Epidermal melanocyte (primary cell): Measurements from ENCODE around the gene MBTPS1.

Source experiments
- DNase-seq: peaks from one replicate; pipeline ENCODE4 v3.0.0; 2011; ENCODE audit warnings: low spot score; ENCODE audit not compliant: insufficient read length

The MBTPS1 gene

GRCh38 chr16:84075376-84075775, 41.4 kb downstream of the MBTPS1 start:
- no peak for DNase-seq

GRCh38 chr16:84074721-84075120, 42.0 kb downstream of the MBTPS1 start:
- no peak for DNase-seq

- DNase-seq, result no peak
These were observed 44.7 kb downstream of the MBTPS1 start for GRCh38 chr16:84072014-84072413.

GRCh38 chr16:84071121-84071520, 45.6 kb downstream of the MBTPS1 start:
- no peak for DNase-seq

- DNase-seq, result no peak
These were observed 47.2 kb downstream of the MBTPS1 start for GRCh38 chr16:84069540-84069939.

- DNase-seq, result no peak
These were observed 47.8 kb downstream of the MBTPS1 start for GRCh38 chr16:84068783-84069462.

- DNase-seq, result no peak
These were observed 48.7 kb downstream of the MBTPS1 start for GRCh38 chr16:84068041-84068440.

GRCh38 chr16:84067640-84068039, 49.1 kb downstream of the MBTPS1 start:
- no peak for DNase-seq

GRCh38 chr16:84065536-84066132, 51.1 kb downstream of the MBTPS1 start:
- no peak for DNase-seq

GRCh38 chr16:84063980-84064379, 52.8 kb downstream of the MBTPS1 start:
- no peak for DNase-seq

GRCh38 chr16:84062734-84063640, 53.8 kb downstream of the MBTPS1 start:
- peak; percentile 77 for DNase-seq

- DNase-seq, result no peak
These were observed 55.4 kb downstream of the MBTPS1 start for GRCh38 chr16:84061236-84061819.

GRCh38 chr16:84059946-84060901, 56.5 kb downstream of the MBTPS1 start:
- DNase-seq, result no peak

- no peak for DNase-seq
These were observed 57.6 kb downstream of the MBTPS1 start for GRCh38 chr16:84059111-84059510.

- no peak for DNase-seq
These were observed 58.1 kb downstream of the MBTPS1 start for GRCh38 chr16:84058664-84059063.

- DNase-seq, result no peak
These were observed 58.5 kb downstream of the MBTPS1 start for GRCh38 chr16:84058211-84058610.

- DNase-seq, result no peak
These were observed 59.8 kb downstream of the MBTPS1 start for GRCh38 chr16:84056933-84057332.

GRCh38 chr16:84055801-84056634, 60.7 kb downstream of the MBTPS1 start:
- DNase-seq, result no peak

GRCh38 chr16:84055366-84055765, 61.4 kb downstream of the MBTPS1 start:
- DNase-seq, result no peak

GRCh38 chr16:84054916-84055315, 61.8 kb downstream of the MBTPS1 start:
- DNase-seq, result no peak
